Gastrocnemius medialis (tissue), 4 donors: ENCODE measurements around the gene NRROS.

Experiments used
- CTCF ChIP-seq, 5 experiments: fragments of 450-650 bp in 3 of 5; fragments of 200-600 bp in 2 of 5; sonication (generic) in 2 of 5; IDR thresholded peaks in 4 of 5; conservative IDR thresholded peaks in 1 of 5; 1 replicate in 4 of 5; 2 replicates in 1 of 5; pipeline ENCODE4 v1.5.1; 2016 to 2019; ENCODE audit warnings: antibody characterized with exemption in 5 of 5, mild to moderate bottlenecking in 3 of 5, moderate library complexity in 3 of 5
- POLR2A ChIP-seq, 2 donors: fragments of 450-650 bp; IDR thresholded peaks; one replicate each; pipeline ENCODE4 v1.6.1; 2017; ENCODE audit warnings: antibody characterized with exemption in 2 of 2, mild to moderate bottlenecking in 2 of 2, moderate library complexity in 2 of 2

DNA sequence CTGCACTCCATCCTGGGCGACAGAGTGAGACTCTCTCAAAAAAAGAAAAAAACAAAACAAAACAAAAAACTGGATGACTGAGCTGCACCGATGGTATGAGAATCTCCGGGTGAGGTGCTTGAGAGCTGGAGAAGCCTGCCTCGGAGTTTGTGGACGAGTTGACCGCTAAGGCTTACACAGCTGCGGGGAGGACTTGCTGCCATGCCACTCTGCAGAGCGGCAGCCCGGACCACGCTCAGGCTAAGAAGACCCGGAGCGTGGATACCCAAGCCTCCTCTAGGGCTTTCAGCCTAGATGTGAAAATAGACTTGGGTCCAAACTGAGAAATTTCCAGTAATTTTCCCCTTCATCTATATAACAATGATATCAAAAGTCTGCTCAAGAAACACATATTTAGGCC, 16.0 kb downstream of the NRROS start:
- no peak for TF ChIP-seq POLR2A (IDR thresholded peaks at IDR 0.05)
- no peak for TF ChIP-seq CTCF (IDR thresholded peaks at IDR 0.05 in 4 of 5, conservative IDR thresholded peaks at IDR 0.05 in 1 of 5)
